GM10266 (cell line): ENCODE results near the gene MEAK7.
A peak's percentile ranks its signal among the peaks of the same experiment; 100 is the strongest.

Source experiments
- DNase-seq: peaks from one replicate; pipeline ENCODE4 v3.0.0; 2012; ENCODE audit errors: extremely low spot score
- TF ChIP-seq, protein P1 (sequence below): IDR thresholded peaks from 2 replicates; pipeline ENCODE4 v1.5.1; 2012; ENCODE audit warnings: mild to moderate bottlenecking, low read depth; ENCODE audit not compliant: control insufficient read depth, insufficient read depth; ENCODE audit errors: missing control alignments

The MEAK7 gene

DNA sequence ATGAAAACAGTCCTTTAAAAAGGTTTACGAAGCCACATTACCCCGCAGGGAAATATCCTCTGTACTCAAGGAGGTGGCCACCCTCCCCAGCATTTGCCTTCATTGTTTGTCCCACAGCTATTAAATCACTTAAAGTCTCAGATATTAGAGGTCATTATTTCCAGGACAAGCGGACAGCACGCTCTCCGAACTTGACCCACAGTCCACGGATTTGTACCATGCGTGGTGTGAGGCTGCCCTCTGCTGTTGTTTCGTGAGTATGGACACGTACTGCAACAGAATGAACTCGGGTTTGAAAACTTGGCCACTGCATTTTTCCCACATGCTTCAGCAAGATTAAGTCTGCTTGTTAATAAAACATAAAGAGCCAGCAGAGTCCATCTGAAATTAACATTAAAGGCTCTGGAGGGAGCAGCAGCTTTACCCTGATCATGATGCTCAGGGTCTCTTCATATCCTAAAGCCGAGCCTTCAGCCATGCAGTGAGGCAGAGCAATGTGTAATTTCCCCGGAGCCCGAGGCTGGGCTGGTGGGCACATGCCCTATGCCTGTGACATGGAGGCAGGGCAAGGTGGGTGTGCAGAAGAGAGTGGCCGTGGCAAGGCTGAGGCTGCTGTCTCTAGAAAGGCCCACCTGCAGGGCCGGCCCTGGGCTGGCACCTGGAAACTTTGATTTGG is 19.7 kb downstream of the MEAK7 start:
- no peak for DNase-seq
- TF ChIP-seq, protein P1, sequence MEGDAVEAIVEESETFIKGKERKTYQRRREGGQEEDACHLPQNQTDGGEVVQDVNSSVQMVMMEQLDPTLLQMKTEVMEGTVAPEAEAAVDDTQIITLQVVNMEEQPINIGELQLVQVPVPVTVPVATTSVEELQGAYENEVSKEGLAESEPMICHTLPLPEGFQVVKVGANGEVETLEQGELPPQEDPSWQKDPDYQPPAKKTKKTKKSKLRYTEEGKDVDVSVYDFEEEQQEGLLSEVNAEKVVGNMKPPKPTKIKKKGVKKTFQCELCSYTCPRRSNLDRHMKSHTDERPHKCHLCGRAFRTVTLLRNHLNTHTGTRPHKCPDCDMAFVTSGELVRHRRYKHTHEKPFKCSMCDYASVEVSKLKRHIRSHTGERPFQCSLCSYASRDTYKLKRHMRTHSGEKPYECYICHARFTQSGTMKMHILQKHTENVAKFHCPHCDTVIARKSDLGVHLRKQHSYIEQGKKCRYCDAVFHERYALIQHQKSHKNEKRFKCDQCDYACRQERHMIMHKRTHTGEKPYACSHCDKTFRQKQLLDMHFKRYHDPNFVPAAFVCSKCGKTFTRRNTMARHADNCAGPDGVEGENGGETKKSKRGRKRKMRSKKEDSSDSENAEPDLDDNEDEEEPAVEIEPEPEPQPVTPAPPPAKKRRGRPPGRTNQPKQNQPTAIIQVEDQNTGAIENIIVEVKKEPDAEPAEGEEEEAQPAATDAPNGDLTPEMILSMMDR: peak; percentile 29

DNA sequence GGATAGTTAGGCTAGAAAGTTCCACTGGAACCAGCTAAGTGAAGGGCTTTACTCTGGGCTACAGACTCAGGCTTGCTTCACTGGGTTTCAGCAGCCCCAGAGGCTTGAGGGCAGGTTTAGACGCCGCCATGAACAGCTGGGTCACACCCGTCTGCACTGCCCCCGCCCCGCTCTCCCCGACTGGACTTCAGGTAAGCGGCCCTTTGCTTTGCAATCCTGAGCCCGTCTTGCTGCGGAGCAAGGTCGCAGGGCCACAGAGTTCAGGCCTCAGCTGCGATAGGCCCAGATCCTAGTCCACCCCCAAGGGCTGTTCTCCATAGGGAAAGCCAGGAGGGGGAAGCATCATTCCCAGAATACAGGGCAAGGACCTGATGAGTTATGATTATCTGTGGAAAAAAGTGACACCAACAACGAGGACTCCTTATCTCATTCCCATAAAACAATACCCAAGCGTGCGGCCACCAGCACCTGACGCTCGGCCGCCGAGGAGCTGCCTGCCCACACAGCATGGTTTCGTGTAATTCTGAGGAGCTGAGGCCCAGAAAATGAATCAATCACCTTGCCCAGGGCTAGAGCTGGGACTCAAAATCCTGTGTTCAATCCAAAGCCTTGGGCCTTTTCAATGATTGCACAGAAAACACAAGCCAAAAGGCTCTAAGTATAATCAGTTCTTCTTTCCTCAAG is 20.4 kb downstream of the MEAK7 start:
- TF ChIP-seq, protein P1: no peak
- DNase-seq: no peak

DNA sequence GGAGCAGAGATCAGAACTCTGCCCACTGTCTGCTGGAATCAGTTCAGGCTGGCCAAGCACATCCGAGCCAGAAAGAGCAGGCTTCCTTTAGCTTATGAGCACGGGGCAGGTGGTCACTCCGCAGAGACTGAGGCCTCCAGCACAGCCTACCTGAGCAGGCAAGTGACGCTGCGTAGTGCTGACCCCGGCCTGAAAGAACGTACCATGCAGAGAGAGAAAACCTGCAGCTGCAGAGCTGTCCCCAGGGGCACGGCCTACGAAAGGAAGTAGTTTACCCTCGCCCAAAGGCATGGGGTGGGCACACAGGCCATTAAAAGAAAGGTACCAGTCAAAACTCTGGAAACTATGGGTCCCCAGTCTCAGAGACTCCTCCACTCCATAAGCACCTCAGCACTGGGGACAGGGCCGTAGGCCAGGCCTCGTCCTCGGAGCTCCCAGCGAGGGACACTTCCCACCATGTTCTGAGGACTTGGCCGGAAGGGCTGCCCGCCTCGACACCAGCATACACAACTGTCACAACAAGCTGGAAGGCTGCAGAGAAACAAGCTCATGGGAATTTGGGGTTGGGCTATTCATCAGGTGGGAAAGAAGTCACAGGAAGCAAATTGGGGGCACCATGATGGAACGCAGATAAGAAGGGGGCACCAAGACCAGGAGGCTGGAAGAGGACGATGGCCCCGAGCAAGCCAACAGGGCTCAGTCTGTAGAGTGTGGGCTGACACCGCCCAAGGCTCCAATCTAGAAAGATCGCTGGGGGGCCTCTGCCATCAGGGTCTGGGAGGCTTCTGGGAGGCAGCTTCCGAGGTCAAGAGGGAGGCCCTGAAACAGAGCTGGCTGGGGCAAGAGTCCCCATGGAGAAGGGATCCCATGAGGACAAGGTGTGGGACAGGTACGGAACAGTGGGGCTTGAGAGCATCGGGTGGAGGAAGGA is 21.2 kb downstream of the MEAK7 start:
- TF ChIP-seq, protein P1: no peak
- DNase-seq: no peak

DNA sequence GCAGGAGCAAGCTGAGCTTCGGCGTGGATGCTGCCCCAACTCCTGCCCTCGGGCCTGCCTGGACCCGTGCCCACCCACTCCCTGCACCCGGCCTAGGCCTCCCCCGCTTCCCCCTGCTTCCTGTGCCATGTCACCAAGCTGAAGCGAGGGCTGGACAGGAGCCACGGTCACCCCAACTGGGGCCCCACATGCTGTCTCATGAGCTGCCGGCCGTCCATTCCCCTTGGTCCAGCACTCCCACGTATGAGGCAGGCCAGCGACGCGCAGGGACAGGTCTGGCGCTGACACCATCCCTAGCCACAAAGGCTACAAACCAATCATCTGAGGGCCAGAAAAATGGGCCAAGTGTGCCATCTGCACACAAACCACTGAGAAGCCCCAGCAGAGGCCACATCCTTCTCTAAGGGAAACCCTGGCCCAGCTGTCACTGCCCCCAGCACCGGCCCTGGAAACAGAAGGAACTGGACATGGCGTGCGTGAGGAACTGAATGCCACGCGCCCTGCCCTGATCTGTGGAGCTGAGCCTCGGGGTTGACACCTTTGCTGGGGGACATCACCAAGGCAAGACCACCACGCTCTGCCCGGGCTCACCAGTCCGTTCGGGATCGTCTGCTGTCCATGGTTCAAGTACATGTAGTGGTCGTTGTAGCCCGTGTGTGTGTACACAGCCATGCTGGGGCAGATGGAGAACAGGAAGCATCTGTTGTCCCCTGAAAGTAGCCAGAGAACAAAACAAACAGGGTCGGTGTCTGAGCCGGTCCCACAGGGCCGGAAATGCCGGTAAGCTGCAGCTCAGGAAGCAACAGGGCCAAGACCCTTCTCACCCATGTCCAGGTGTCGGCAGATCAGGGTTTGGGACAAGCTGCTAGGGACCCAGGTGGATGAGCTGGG is 22.2 kb downstream of the MEAK7 start:
- TF ChIP-seq, protein P1: no peak
- no peak for DNase-seq

DNA sequence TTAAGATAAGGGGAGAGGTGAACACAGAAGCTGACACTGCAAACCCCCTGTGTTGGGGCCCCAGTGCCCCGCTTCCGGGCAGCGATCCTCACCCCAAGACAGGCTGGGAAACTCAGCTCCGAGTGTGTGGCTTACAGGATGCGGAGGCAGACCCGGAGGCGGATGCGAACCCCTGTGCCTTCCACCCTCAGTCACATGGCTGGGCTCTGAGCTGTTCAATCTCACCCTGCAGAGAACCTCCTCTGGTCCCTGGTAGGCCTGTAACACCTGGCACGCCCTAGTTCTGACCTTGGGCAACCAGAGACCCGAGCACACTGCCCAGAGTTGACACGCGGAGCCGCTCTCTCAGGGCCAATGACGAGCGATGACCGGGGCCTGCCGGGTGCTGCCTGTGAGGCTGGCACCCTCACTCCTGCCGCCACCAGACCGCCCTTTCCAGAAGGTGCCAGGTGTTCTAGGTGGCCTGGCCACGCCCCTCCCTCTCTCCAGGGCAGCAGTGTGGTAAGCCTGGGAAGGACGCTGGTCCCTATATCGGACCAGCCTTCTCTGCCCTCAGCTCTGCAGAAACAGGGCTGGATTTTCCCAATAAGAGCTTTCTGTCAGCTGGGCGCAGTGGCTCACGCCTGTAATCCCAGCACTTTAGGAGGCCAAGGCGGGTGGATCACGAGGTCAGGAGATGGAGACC is 23.3 kb downstream of the MEAK7 start:
- TF ChIP-seq, protein P1: no peak
- no peak for DNase-seq
